Transverse colon (tissue), 3 donors: Measurements from ENCODE around the gene IGFBP7.

Source experiments
- EP300 ChIP-seq: sonication (generic); formaldehyde crosslinking; IDR thresholded peaks from one replicate; pipeline ENCODE4 v1.6.1; 2017; ENCODE audit warnings: antibody characterized with exemption, low read depth
- TF ChIP-seq, protein P1 (sequence below), 5 experiments: fragments of 200-600 bp in 3 of 5; fragments of 450-650 bp in 2 of 5; sonication (generic) in 3 of 5; IDR thresholded peaks; 1 replicate in 2 of 5; 2 replicates in 3 of 5; pipeline ENCODE4 v1.5.1; 2016 to 2017; ENCODE audit warnings: antibody characterized with exemption in 5 of 5, inconsistent platforms in 3 of 5, mild to moderate bottlenecking in 2 of 5, moderate library complexity in 1 of 5

DNA sequence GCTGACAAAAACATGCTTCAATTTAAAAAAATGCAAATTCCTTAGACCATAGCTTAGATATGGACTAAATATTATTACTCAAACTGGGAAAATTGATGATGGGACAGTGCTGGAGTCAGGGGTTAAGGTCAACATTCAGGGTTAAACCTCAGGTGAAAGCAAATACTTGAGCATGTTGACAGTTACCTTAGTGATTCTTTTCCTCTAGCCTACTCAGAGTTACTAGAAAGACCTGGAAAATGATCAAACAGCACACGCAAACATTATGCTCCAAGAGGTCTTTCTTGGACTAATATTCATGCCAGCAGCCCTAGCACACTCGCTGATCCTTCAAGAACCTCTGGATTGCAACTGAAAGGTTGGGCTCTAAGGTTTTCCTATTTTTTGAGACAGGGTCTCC is 10.8 kb downstream of the IGFBP7 start:
- TF ChIP-seq, protein P1, sequence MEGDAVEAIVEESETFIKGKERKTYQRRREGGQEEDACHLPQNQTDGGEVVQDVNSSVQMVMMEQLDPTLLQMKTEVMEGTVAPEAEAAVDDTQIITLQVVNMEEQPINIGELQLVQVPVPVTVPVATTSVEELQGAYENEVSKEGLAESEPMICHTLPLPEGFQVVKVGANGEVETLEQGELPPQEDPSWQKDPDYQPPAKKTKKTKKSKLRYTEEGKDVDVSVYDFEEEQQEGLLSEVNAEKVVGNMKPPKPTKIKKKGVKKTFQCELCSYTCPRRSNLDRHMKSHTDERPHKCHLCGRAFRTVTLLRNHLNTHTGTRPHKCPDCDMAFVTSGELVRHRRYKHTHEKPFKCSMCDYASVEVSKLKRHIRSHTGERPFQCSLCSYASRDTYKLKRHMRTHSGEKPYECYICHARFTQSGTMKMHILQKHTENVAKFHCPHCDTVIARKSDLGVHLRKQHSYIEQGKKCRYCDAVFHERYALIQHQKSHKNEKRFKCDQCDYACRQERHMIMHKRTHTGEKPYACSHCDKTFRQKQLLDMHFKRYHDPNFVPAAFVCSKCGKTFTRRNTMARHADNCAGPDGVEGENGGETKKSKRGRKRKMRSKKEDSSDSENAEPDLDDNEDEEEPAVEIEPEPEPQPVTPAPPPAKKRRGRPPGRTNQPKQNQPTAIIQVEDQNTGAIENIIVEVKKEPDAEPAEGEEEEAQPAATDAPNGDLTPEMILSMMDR (IDR thresholded peaks at IDR 0.05) = no peak
- no peak for TF ChIP-seq EP300
